D721Med (cell line): ENCODE measurements around the gene GPR162.

Experiments
- DNase-seq: peaks from one replicate; pipeline ENCODE4 v3.0.0; 2011; ENCODE audit warnings: low spot score; ENCODE audit not compliant: insufficient read length
- FAIRE-seq: peaks from 2 replicates; lab custom pipeline; 2011; peaks lifted over from hg19 to GRCh38; lab: Jason Lieb, UNC
- TF ChIP-seq, protein P1 (sequence below): IDR thresholded peaks from 2 replicates; pipeline ENCODE4 v1.5.1; 2012; ENCODE audit warnings: mild to moderate bottlenecking, control low read depth; ENCODE audit not compliant: insufficient read depth; ENCODE audit errors: missing control alignments

GPR162 gene

DNA sequence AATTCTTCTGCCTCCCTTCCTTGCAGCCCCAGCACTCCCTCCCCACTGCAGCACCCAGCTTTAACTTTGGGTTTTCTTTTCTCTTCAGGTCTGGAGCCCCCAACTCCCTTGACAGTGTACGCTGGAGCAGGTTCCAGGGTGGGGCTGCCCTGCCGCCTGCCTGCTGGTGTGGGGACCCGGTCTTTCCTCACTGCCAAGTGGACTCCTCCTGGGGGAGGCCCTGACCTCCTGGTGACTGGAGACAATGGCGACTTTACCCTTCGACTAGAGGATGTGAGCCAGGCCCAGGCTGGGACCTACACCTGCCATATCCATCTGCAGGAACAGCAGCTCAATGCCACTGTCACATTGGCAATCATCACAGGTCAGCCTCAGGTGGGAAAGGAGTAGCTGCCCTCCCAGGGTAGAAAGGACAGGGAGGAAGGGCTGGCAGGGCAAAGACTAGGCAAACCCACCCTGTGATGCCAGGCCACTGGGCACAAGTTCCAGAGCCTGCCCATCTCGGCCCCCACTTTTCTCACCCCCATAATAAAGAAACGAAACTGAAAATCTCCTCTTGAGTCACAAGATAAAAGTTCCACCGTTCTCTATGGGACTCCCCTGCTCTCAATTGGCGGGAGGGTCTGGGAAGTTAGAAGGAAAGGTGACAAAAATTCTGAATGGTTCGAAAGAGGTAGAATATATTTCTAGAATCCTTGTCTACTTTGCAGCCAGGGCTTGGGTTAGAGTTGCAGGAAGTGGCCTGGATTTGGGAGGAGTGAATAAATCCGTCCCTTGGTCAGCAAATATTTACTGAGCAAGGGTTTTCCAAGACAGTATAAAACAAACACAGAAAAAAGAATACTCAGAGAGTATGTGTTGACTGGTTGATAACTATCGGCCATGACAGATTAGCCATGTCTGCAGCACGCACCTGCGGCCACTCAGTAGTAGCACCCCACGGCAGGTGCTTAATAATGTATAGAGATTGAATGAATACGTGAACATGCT lies 46.1 kb upstream of the GPR162 start:
- TF ChIP-seq, protein P1, sequence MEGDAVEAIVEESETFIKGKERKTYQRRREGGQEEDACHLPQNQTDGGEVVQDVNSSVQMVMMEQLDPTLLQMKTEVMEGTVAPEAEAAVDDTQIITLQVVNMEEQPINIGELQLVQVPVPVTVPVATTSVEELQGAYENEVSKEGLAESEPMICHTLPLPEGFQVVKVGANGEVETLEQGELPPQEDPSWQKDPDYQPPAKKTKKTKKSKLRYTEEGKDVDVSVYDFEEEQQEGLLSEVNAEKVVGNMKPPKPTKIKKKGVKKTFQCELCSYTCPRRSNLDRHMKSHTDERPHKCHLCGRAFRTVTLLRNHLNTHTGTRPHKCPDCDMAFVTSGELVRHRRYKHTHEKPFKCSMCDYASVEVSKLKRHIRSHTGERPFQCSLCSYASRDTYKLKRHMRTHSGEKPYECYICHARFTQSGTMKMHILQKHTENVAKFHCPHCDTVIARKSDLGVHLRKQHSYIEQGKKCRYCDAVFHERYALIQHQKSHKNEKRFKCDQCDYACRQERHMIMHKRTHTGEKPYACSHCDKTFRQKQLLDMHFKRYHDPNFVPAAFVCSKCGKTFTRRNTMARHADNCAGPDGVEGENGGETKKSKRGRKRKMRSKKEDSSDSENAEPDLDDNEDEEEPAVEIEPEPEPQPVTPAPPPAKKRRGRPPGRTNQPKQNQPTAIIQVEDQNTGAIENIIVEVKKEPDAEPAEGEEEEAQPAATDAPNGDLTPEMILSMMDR = no peak
- FAIRE-seq = no peak
- DNase-seq = no peak

DNA sequence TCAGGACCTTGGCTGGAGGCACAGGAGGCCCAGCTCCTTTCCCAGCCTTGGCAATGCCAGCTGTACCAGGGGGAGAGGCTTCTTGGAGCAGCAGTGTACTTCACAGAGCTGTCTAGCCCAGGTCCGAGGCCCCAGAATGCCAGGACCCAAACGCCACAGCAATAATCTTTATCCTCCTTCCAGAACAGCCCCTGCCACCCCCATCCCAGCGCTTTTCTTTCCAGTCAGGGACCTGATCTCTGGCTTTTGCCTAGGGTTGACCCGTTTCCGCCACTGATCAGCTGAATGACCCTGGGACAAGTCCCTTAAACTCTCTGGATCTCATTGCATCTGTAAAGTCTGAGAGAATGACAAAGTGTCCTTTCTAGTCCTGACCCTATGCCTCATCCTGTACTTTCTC lies 44.2 kb upstream of the GPR162 start:
- DNase-seq (no peak), FAIRE-seq (no peak)

DNA sequence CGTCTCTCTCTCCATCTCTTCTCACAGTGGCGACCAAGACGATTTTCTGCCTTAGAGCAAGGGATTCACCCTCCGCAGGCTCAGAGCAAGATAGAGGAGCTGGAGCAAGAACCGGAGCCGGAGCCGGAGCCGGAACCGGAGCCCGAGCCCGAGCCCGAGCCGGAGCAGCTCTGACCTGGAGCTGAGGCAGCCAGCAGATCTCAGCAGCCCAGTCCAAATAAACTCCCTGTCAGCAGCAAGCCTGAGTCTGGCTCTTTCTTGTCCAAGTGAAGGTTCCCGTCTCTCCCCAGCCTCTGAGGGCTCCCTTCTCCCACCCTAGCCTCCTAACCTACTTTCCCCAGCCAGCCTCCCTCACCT lies 43.4 kb upstream of the GPR162 start:
- TF ChIP-seq, protein P1 = no peak
- DNase-seq (no peak), FAIRE-seq (no peak)

More for the DNA sequence above, 44.2 kb upstream of the GPR162 start:
- TF ChIP-seq, protein P1 = no peak

DNA sequence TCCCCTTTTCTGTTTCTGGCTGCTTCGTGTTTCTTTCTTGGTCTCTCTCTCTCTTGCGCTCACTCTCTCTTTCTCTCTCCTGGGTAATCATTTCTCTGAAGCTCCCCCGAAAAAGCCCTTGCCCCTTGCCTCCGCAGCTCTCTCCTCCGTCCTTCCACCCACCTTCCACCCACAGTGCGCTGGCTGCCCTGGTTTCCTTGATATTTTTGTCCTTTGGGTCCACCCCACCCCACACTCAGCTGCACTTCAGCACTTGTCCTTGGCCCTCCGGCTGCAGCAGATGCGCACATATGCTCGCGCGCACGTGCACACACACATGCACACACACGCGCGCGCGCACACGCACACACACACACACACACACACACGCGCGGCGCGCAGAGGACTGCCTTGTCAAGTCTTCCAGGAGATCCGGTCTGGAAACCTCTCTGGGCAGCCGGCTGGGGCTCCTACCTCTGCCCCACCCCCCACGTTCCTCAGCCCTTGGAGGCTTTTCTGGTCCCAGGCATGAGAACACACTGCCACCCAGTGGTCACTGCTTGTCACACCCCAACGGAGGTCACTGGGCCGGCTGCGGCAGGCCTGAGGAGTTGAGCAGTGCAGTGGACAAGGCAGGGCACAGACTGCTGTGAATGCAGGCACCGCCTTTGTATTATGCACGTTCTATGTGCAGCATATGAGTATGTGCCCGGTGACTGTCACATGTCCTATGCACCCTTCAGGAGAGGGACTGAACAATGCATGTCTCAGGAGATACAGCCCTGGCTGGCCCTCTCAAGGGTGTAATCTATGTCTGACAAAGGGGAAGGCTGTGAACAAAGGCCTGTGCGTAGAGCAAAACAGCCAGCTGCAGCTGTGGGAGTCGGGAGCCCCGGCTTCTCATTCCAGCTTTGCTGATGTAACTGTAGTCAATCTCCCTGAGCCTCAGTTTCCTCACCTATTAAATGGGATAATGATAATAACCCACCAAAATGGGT lies 42.8 kb upstream of the GPR162 start:
- no peak for FAIRE-seq
- TF ChIP-seq, protein P1 = peak; percentile 95
- no peak for DNase-seq

DNA sequence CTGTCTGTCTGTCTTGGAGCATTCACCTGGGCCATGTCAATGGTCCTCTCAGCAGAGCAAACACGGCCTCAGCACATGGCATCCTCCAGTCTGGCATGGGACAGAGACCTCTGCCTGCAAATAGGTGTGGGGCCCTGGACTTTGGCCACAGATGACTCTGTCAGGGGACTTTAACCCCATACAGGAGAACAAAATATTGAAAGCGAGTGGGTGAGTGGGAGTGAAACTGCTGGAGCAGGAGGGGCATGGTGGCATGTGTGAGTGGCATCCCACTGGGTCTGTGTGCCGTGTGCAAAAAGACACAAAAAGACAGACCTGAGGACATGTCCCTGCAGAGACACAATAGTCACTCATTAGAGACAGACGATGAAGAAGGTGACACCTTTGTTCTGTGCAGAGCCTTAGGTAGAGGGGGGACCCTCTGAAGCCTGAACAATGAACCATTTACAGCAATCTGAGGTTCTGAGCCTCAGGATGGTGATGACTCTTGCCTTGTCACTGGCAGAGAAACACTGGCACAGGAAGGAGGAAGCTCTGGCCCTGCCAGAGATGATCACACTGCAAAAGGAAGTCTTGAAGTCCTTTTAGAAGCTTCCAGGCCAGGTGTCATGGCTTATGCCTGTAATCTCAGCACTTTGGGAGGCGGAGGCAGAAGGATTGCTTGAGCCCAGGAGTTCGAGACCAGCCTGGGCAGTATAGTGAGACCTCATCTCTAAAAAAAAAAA lies 41.8 kb upstream of the GPR162 start:
- TF ChIP-seq, protein P1 = no peak
- FAIRE-seq = no peak

DNA sequence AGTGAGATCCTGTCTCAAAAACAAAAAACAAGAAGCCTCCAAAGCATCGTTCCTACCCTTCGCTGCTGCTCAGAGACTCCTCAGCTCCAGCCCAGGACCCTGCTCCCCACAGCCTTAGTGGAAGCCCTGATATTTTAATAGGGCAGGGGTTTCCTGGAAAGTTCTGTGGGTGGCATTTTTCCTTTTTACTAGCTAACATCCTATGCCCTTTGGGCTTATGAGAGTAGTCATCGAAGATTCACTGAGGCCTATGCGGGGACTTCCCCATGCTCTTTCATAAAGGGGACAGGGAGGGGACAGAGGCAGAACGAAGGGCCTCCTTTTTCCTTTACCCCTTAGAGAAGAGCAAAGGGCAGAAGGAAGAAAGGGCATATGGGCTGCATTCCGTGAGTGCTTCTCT lies 41.0 kb upstream of the GPR162 start:
- DNase-seq (no peak), FAIRE-seq (no peak)
- TF ChIP-seq, protein P1 = no peak

More for the DNA sequence above, 41.8 kb upstream of the GPR162 start:
- no peak for DNase-seq
